ENCODE results near the gene TLR10. TPM values are rescaled to one million over a fixed set of nuclear protein-coding genes. Genes with fewer than 3 reads are reported as not detected.
"Not testable (repeated sequence)": the region's sequence is repeated elsewhere in the genome, so short reads cannot be mapped to it uniquely, and the experiment has no call there.

TLR10 gene
- total and polyA plus RNA-seq, 5 donors from 2014 or later: 0.20 to 0.44 (median 0.31) TPM; not detected in 2

DNA sequence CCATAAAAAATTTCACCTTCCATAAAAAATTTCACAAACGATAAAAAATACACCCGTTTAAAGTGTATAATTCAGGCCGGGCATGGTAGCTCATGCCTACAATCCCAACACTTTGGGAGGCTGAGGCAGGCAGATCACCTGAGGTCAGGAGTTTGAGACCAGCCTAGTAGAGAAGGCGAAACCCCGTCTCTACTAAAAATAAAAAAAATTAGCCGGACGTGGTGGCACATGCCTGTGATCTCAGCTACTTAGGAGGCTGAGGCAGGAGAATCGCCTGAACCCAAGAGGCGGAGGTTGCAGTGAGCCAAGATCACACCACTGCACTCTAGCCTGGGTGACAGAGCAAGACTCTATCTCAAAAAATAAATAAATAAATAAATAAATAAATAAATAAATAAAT, 23.5 kb upstream of the TLR10 start:
- not testable (repeated sequence) for H3K27ac ChIP-seq (ENCODE audit: insufficient read depth, low read length, poor library complexity, severe bottlenecking); ATAC-seq (ENCODE audit: low read depth in 2 of 2); H3K27me3 Mint-ChIP-seq; H3K36me3 ChIP-seq (ENCODE audit: control insufficient read depth, insufficient read depth, low read length); H3K27me3 ChIP-seq (ENCODE audit: control insufficient read depth, insufficient read depth, low read length); DNase-seq
- peak overlapping the region in 1 of 3 donors; percentile 89 for H3K27ac Mint-ChIP-seq
- Histone ChIP-seq H3K9me3 (ENCODE audit: control insufficient read depth in 2 of 2, low read length in 2 of 2) (peaks cover 5 to 14% of the 10 kb centered on the region in 2 experiments), H3K4me3 (ENCODE audit: low read depth, low read length) (peak overlapping the region; percentile 94), H3K4me1 (ENCODE audit: control insufficient read depth, insufficient read depth, low read length, poor library complexity, severe bottlenecking) (peaks cover 25% of the 10 kb centered on the region)
- peaks cover 20% of the 10 kb centered on the region for H3K36me3 Mint-ChIP-seq
- H3K4me3 Mint-ChIP-seq: peak overlapping the region in 2 of 4 donors; percentile 91
- peaks cover 18 to 31% (median 22%) of the 10 kb centered on the region in 4 donors for H3K4me1 Mint-ChIP-seq
- H3K9me3 Mint-ChIP-seq: peaks cover 0 to 18% (median 7%) of the 10 kb centered on the region in 7 donors

- H3K4me3 Mint-ChIP-seq: peak overlapping the region; percentile 87 to 96 (median 91)
- peaks cover 26% of the 10 kb centered on the region for H3K36me3 Mint-ChIP-seq
Observed at GRCh38 chr4:38805530-38806145, 22.8 kb upstream of the TLR10 start.

GRCh38 chr4:38804654-38805295, 22.0 kb upstream of the TLR10 start, which contains the start of gene TLR1:
TLR1 (minus strand) TSS chr4:38804791; CDS start chr4:38798831, 5,960 bp downstream.
- Mint-ChIP-seq H3K4me1 (peaks cover 18 to 31% (median 25%) of the 10 kb centered on the region in 4 donors), H3K4me3 (peak within 1 kb of the TSS; percentile 87 to 96 (median 91)), H3K9me3 (peaks cover 3 to 32% (median 15%) of the 10 kb centered on the region in 7 donors), H3K36me3 (peaks cover 35% of the 10 kb centered on the region), H3K27me3 (peaks cover 4% of the 10 kb centered on the region), H3K27ac (peak within 1 kb of the TSS; percentile 89 to 99 (median 91))
- ATAC-seq (ENCODE audit: low read depth in 2 of 2): peak; percentile 74 to 80
- Histone ChIP-seq H3K4me1 (ENCODE audit: control insufficient read depth, insufficient read depth, low read length, poor library complexity, severe bottlenecking) (peaks cover 25% of the 10 kb centered on the region), H3K36me3 (ENCODE audit: control insufficient read depth, insufficient read depth, low read length) (peaks cover 25% of the 10 kb centered on the region), H3K27ac (ENCODE audit: insufficient read depth, low read length, poor library complexity, severe bottlenecking) (peak within 1 kb of the TSS; percentile 63), H3K4me3 (ENCODE audit: low read depth, low read length) (peak within 1 kb of the TSS; percentile 94), H3K27me3 (ENCODE audit: control insufficient read depth, insufficient read depth, low read length) (no peaks in the 10 kb centered on the region), H3K9me3 (ENCODE audit: control insufficient read depth in 2 of 2, low read length in 2 of 2) (peaks cover 15 to 28% of the 10 kb centered on the region in 2 experiments)
- DNase-seq: peak in 2 of 3 donors; percentile 65 to 89

More at GRCh38 chr4:38805530-38806145, 22.8 kb upstream of the TLR10 start:
- Mint-ChIP-seq H3K4me1 (peaks cover 18 to 31% (median 25%) of the 10 kb centered on the region in 4 donors), H3K9me3 (peaks cover 0 to 24% (median 9%) of the 10 kb centered on the region in 7 donors), H3K27ac (peak overlapping the region; percentile 89 to 99 (median 91)), H3K27me3 (peaks cover 4% of the 10 kb centered on the region)
- peak overlapping the region; percentile 62 for H3K27ac ChIP-seq (ENCODE audit: insufficient read depth, low read length, poor library complexity, severe bottlenecking)
- H3K4me3 ChIP-seq (ENCODE audit: low read depth, low read length): peak overlapping the region; percentile 94
- peaks cover 16% of the 10 kb centered on the region for H3K36me3 ChIP-seq (ENCODE audit: control insufficient read depth, insufficient read depth, low read length)
- H3K9me3 ChIP-seq (ENCODE audit: control insufficient read depth in 2 of 2, low read length in 2 of 2): peaks cover 6 to 20% of the 10 kb centered on the region in 2 experiments
- peaks cover 25% of the 10 kb centered on the region for H3K4me1 ChIP-seq (ENCODE audit: control insufficient read depth, insufficient read depth, low read length, poor library complexity, severe bottlenecking)
- H3K27me3 ChIP-seq (ENCODE audit: control insufficient read depth, insufficient read depth, low read length): no peaks in the 10 kb centered on the region
- peak in 2 of 3 donors; percentile 11 to 64 for DNase-seq
- no peak for ATAC-seq (ENCODE audit: low read depth in 2 of 2)

DNA sequence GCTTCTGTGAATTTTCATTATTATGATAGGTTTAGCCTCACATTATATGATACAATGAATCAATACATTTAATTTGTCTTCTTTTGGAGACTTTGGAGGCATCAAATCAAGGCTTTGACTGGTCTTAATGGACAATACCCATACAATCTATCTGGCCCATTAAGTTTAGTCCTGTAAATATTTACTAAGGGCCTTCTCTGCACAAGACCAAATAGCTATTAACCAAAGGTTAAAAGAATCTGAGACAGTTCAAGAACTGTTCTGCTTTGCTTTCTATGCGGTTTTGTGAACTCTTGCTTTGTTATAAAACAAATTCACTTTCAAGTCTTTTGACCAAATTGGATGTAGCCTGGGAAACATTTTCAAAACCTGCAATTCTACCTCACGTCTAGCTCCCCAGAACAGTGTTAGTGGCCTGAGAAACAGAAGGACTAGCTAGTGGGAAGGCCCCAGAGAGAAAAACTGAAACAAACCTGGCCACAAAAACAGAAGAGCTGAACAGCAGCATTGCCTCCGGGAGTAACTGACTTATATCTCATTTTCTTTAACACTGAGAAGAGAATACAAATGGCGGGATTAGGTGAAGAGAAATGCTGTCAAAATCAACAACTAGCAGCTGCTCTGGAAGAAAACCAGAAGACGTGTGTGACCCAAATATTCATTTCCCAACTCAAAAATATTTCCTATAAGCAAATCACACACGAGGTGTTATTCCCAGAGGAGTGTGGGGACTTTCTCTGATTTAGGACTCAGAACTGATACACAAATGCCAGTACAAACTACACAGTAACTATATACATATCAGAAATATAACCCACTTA, 21.3 kb upstream of the TLR10 start:
- H3K9me3 ChIP-seq (ENCODE audit: control insufficient read depth in 2 of 2, low read length in 2 of 2): peaks cover 22 to 35% of the 10 kb centered on the region in 2 experiments
- DNase-seq (peak in 2 of 3 donors; percentile 15 to 48), ATAC-seq (ENCODE audit: low read depth in 2 of 2) (peak; percentile 30 to 49)
- peaks cover 32% of the 10 kb centered on the region for H3K36me3 ChIP-seq (ENCODE audit: control insufficient read depth, insufficient read depth, low read length)
- peak overlapping the region; percentile 94 for H3K4me3 ChIP-seq (ENCODE audit: low read depth, low read length)
- H3K27ac Mint-ChIP-seq: peak overlapping the region; percentile 80 to 99 (median 89)
- peak overlapping the region; percentile 63 for H3K27ac ChIP-seq (ENCODE audit: insufficient read depth, low read length, poor library complexity, severe bottlenecking)
- peak overlapping the region; percentile 87 to 96 (median 91) for H3K4me3 Mint-ChIP-seq
- H3K9me3 Mint-ChIP-seq: peaks cover 5 to 38% (median 22%) of the 10 kb centered on the region in 7 donors
- no peaks in the 10 kb centered on the region for H3K27me3 ChIP-seq (ENCODE audit: control insufficient read depth, insufficient read depth, low read length)
- peaks cover 25% of the 10 kb centered on the region for H3K4me1 ChIP-seq (ENCODE audit: control insufficient read depth, insufficient read depth, low read length, poor library complexity, severe bottlenecking)
- H3K36me3 Mint-ChIP-seq: peaks cover 42% of the 10 kb centered on the region
- H3K4me1 Mint-ChIP-seq: peaks cover 18 to 31% (median 25%) of the 10 kb centered on the region in 4 donors
- H3K27me3 Mint-ChIP-seq: peaks cover 4% of the 10 kb centered on the region

GRCh38 chr4:38802561-38803355, 20.0 kb upstream of the TLR10 start:
- peak in 2 of 3 donors; percentile 3 to 41 for DNase-seq
- Mint-ChIP-seq H3K36me3 (peaks cover 49% of the 10 kb centered on the region), H3K4me3 (peak overlapping the region in 3 of 4 donors; percentile 10 to 91 (median 91)), H3K4me1 (peaks cover 18 to 31% (median 25%) of the 10 kb centered on the region in 4 donors), H3K9me3 (peaks cover 4 to 40% (median 23%) of the 10 kb centered on the region in 7 donors), H3K27ac (peak overlapping the region in 2 of 3 donors; percentile 72 to 77), H3K27me3 (peaks cover 4% of the 10 kb centered on the region)
- Histone ChIP-seq H3K4me1 (ENCODE audit: control insufficient read depth, insufficient read depth, low read length, poor library complexity, severe bottlenecking) (peaks cover 25% of the 10 kb centered on the region), H3K36me3 (ENCODE audit: control insufficient read depth, insufficient read depth, low read length) (peaks cover 43% of the 10 kb centered on the region), H3K27me3 (ENCODE audit: control insufficient read depth, insufficient read depth, low read length) (no peaks in the 10 kb centered on the region), H3K9me3 (ENCODE audit: control insufficient read depth in 2 of 2, low read length in 2 of 2) (peaks cover 33 to 45% of the 10 kb centered on the region in 2 experiments), H3K4me3 (ENCODE audit: low read depth, low read length) (peak overlapping the region; percentile 94), H3K27ac (ENCODE audit: insufficient read depth, low read length, poor library complexity, severe bottlenecking) (no peak overlapping the region)
- no peak for ATAC-seq (ENCODE audit: low read depth in 2 of 2)

DNA sequence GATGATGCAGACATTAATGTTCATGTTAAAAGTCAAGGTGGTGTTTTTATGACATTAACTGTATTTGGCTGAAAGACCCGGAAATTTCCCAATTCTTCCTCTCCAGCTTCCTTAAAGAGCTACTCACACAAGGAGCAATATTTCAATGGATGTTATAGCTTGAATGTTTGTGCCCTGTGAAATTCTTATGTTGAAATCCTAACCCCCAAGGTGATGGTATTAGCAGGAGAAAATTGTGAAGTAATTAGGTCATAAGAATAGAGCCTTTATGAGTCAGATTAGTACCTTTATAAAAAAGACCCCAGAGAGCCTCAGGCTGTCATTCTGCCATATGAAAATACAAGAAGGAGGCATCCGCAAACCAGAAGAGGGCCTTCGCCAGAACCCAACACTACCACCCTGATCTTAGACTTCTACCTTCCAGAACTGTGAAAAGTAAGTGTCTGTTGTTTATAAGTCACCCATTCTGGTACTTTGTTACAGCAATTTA, 18.2 kb upstream of the TLR10 start:
- Mint-ChIP-seq H3K27me3 (peaks cover 4% of the 10 kb centered on the region), H3K36me3 (peaks cover 55% of the 10 kb centered on the region), H3K4me1 (peaks cover 18 to 31% (median 24%) of the 10 kb centered on the region in 4 donors), H3K9me3 (peaks cover 4 to 50% (median 23%) of the 10 kb centered on the region in 7 donors), H3K27ac (no peak overlapping the region), H3K4me3 (no peak overlapping the region)
- DNase-seq: no peak
- H3K27ac ChIP-seq (ENCODE audit: insufficient read depth, low read length, poor library complexity, severe bottlenecking): no peak overlapping the region
- H3K27me3 ChIP-seq (ENCODE audit: control insufficient read depth, insufficient read depth, low read length): no peaks in the 10 kb centered on the region
- peaks cover 45% of the 10 kb centered on the region for H3K36me3 ChIP-seq (ENCODE audit: control insufficient read depth, insufficient read depth, low read length)
- no peak for ATAC-seq (ENCODE audit: low read depth in 2 of 2)
- no peak overlapping the region for H3K4me3 ChIP-seq (ENCODE audit: low read depth, low read length)
- H3K4me1 ChIP-seq (ENCODE audit: control insufficient read depth, insufficient read depth, low read length, poor library complexity, severe bottlenecking): peaks cover 24% of the 10 kb centered on the region
- H3K9me3 ChIP-seq (ENCODE audit: control insufficient read depth in 2 of 2, low read length in 2 of 2): peaks cover 42 to 58% of the 10 kb centered on the region in 2 experiments

Measured in CD4-positive, CD25-positive, alpha-beta regulatory T cell (primary cell).